HG02981 (cell line): ENCODE data around the gene PROB1.
A peak's percentile ranks its signal among the peaks of the same experiment; 100 is the strongest.
"Not testable (repeated sequence)": the region's sequence is repeated elsewhere in the genome, so short reads cannot be mapped to it uniquely, and the experiment has no call there.

ENCODE experiments used
- ATAC-seq: cut with Tn5 transposase; IDR thresholded peaks from one replicate; pipeline ENCODE4 v1.9.1; 2021; ENCODE audit warnings: mild to moderate bottlenecking, moderate library complexity; ENCODE audit not compliant: unreplicated experiment

The PROB1 gene

GRCh38 chr5:139392678-139393496, 2.0 kb downstream of the PROB1 start:
- ATAC-seq = peak; percentile 38

- no peak for ATAC-seq
These were observed 2.6 kb downstream of the PROB1 start for GRCh38 chr5:139392324-139392677.

GRCh38 chr5:139391570-139392323, 3.2 kb downstream of the PROB1 start:
- ATAC-seq = no peak

GRCh38 chr5:139390639-139391569, 4.0 kb downstream of the PROB1 start:
- no peak for ATAC-seq

- ATAC-seq = peak; percentile 40
These were observed 4.9 kb downstream of the PROB1 start, which contains the start of gene MZB1 for GRCh38 chr5:139389701-139390638. Gene MZB1, minus strand, starts transcription at chr5:139389913. Its CDS starts 57 bp downstream, at chr5:139389856.

GRCh38 chr5:139388198-139388821, 6.6 kb downstream of the PROB1 start:
- no peak for ATAC-seq

- no peak for ATAC-seq
These were observed 7.2 kb downstream of the PROB1 start for GRCh38 chr5:139387611-139388197.

- not testable (repeated sequence) for ATAC-seq
These were observed 7.9 kb downstream of the PROB1 start for GRCh38 chr5:139386956-139387355.

GRCh38 chr5:139386050-139386438, 8.9 kb downstream of the PROB1 start:
- ATAC-seq = no peak

- ATAC-seq = no peak
These were observed 9.5 kb downstream of the PROB1 start for GRCh38 chr5:139385061-139386049.

GRCh38 chr5:139384591-139385051, 10.3 kb downstream of the PROB1 start:
- ATAC-seq = no peak

- ATAC-seq = no peak
These were observed 10.8 kb downstream of the PROB1 start for GRCh38 chr5:139383993-139384590.

GRCh38 chr5:139383275-139383992, 11.5 kb downstream of the PROB1 start, which contains the start of gene SLC23A1:
Gene SLC23A1, minus strand, starts transcription at chr5:139383297. Its CDS starts 44 bp downstream, at chr5:139383253.
- ATAC-seq = no peak

GRCh38 chr5:139382807-139383206, 12.1 kb downstream of the PROB1 start:
- ATAC-seq = no peak

GRCh38 chr5:139381837-139382761, 12.8 kb downstream of the PROB1 start:
- no peak for ATAC-seq
